NCI-H82 treated with DMSO at 0.1 percent for 48 hours (cell line): ENCODE measurements around the gene THOC6.

Experiments used
- DNase-seq: peaks from one replicate; lab custom pipeline; 2025; ENCODE audit not compliant: unreplicated experiment; lab: John Stamatoyannopoulos, UW

The THOC6 gene

DNA sequence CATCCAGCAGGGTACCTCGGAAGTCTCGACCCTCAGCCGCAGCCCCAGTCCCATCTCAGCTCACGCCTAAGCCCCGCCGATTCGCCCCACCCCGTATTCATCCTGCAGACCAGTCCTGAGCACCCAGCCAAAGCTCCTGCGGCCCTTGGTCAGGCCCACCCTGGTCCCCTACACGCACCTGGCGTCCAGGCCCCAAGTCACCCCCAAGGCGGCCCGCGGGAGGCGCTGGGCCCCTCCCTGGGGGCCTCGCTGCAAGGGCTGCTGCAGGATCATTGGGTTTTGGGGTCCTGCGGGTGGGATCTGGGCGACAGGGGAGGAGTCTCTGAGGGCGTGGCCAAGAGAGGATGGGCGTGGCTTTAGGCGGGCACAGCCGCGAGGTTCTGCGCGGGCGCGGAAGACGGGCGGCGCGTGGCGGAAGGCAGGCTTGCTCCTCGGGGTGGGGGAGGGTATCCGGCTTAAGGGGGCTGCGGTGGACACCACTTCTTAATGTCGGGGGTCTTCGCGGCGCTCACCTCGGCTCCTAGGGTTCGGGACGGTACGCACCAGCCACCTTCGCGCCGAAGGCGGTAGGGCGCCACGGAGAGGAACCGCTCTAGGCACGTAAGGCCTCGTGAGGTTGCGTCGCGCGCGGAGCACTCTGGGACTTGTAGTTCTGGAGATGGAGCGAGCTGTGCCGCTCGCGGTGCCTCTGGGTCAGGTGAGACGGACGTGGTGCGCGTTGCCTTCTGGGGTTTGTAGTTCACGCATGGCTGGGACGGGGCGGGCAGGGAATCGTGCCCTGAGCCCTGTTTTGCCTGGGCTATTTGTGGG, at the start of gene THOC6, which contains the start of gene HCFC1R1:
Gene THOC6 (plus strand): TSS at position 367 of the 810 bp plus-strand sequence. CDS start 292 bp downstream, at position 659.
Gene HCFC1R1 (minus strand): TSS at position 274 of the 810 bp plus-strand sequence. CDS start 1 bp downstream, at position 273.
- DNase-seq = peak; percentile 94

DNA sequence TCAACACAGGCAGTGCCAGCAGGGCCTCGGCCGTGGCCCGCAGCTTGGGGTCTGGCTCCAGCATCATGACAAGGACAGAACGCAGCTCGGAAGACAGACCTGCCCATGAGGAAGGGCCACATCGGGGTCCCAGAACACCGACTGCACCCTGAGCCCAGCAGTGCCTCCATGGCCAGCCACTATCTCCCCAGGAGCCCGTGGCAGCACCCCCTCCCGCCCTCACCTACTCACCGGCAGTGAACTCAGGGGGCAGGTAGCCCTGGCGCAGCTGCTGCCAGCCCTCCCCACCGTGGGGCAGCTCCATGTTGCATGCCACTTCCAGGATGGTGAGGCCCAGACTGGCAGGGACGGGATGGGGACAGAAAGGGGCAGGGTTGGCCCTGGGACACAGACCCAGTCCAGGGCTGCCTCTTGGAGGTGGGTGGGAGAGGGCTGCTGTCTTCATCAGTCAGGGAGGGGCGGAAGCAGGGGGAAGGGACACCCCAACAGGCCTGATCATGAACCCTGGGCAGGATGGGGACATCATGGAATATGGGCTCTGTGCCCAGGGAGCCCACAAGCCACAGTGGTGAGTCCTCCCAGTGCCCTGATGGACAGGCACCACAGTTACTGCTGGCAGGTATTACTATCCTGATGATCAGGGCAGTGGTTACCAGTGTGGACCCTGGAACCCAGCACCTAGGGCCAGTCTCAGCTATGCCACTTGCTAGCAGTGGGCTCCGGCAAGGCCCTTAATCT, 49.3 kb upstream of the THOC6 start:
- DNase-seq = no peak

DNA sequence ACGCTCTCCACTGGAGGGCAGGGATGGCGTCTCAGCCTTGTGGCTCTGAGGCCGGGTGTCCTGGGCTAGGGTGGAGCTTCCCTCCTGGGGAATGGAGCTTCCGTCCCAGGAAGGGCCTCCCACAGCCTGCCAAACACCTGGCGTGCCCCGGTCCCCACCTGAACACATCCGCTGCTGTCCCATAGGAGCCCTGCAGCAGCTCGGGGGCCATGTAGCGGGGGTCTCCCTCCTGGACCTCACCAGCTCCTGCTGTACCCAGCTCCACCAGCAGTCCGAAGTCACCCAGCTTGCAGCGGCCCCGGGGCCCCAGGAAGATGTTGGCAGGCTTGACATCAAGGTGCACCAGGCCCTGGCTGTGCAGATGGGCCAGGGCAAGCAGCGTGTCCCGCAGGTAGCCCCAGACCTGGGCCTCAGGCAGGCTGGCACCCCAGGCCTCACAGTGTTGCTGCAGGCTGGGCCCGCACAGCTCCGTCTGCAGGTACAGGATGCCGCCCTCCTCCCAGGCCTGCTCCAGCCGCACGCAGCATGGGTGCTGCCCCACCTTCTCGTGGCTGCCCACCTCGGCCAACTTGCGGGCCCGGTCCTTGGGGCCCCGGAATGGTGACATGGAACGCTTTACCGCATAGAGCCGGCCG, 48.6 kb upstream of the THOC6 start:
- DNase-seq = no peak

- DNase-seq = no peak
Measured at GRCh38 chr16:2976201-2976600, 47.6 kb upstream of the THOC6 start.

DNA sequence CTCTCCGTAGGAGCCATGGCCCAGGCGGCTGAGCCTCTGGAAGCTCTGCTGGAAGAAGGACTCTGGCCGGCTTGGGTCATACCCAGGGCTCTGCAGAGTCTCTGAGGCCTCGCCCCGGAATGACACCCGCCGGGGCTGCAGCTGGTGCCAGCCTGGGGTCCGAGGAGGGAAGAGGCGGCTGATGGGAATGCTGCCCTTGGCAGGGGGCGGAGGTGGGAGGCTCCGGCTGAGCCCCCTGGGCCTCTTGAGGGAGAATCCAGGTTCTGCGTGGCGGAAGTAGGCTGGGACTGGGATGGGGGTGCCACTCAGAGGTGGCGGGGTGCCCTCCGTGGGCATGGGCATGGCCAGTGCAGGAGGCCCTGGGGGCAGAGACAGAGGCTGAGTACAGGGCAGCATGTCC, 47.2 kb upstream of the THOC6 start:
- DNase-seq = no peak

DNA sequence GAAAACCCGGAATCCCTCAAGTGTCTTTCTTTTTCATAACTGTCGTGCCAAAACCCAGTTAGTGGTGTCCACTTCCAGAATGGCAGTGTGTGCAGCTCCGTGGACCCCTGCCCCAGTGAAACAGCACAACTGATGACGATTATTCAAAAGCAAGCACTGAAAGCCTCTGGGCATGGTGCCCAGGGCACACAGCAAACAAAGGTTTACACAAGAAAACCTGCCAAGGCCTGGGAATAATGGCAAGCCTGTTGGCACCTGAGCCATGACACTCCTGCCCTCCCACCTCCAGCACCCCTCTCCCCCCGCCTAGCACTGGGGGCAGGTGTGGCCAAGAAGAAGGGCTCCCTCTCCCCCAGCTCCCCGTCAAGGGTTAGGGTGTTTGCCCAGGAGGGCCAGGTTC, 46.4 kb upstream of the THOC6 start:
- no peak for DNase-seq

DNA sequence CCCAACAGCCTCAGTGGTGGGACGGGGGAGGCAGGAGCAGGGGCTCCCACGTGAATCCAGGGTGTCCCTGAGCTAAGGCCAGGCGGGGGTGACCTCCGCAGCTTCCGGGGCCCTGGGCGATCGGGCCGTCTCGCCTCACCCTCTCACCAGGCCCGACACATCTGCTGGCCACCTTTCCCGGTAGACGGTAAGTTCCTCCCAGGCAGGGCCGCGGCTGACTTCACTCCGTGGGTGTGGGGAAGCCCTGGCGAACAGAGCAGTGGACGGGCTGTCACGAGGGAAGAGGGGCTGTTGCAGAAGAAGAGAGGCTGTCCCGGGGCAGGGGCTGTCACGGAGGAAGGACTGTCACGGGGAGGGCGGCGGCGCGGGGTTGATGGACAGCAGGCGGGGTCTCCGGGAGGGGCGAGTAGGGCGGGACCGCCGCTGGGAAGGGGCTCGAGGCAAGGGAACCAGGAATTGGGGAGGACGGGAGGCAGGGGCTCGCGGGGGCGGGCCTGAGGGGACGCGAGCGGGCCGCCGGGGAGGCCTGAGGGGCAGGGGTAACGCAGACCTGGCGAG, 44.1 kb upstream of the THOC6 start:
- no peak for DNase-seq

GRCh38 chr16:2980227-2981176, 43.3 kb upstream of the THOC6 start, which contains the start of gene PKMYT1:
PKMYT1 (minus strand) TSS chr16:2980446; CDS start chr16:2979657, 789 bp downstream.
- peak; percentile 56 for DNase-seq

- peak; percentile 93 for DNase-seq
Measured at GRCh38 chr16:2981177-2981898, 42.5 kb upstream of the THOC6 start.

DNA sequence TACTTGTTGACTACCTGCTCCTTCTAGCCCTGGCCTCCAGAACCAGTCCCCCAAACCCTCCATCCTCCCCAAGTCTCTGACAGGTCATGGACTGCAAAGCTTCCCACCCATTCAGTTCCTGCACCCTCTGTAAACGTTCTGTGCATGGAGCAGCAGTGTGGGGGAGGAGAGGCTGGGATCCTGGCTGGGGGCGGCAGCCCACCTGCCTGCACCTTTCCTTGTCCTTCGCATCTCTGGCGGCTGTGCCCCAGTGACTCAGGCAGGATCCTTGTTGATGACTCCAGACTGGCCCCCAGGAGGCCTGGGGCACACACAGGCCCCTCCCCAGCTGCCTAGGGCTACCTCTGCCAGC, 42.0 kb upstream of the THOC6 start:
- no peak for DNase-seq

DNA sequence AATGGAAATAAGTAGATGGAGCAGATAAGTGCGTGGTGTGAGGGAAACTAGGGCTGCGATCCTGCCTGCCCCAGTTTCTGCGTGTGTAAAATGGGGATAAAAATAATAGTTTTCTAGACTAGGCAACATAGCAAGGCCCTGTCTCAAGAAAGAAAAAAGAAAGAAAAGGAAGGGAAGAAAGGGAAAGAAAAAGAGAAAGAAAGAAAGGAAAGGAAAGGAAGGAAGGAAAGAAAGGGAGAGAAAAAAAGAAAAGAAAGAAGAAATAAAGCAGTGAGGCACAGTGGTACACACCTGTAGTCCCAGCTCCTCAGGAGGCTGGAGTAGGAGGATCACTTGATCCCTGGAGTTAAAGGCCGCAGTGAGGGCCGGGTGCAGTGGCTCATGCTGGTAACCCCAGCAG, 41.4 kb upstream of the THOC6 start:
- no peak for DNase-seq

GRCh38 chr16:2983706-2984136, 40.1 kb upstream of the THOC6 start:
- peak; percentile 60 for DNase-seq

GRCh38 chr16:2985462-2985861, 38.4 kb upstream of the THOC6 start:
- DNase-seq = no peak

GRCh38 chr16:2985893-2986355, 37.9 kb upstream of the THOC6 start:
- no peak for DNase-seq

DNA sequence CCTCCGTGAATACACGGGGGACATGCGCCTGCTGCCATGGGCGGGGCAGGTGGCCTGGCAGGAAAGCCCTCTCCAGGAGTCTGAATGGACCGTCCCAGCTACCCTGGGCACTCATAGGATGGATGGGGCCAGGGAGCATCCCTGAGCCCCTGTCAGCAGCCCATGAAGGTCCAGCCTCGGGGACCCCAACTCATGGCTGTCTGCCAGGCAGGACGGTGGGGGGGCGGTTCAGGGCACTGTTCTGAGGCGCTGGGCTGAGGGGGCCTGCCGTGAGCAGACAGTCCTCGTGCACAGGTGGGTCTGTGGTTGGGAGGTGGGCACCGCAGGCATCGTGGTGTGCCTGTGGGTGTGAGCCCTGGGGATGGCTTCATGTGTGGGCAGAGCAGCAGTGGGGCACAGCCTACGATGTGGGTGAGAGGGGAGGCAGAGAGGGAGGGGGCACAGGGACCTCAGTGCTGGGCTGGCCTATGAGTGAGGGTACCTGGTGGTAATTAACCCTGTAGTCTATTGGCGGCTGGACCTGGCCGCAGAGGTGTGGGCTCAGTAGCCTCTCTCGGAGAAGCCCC, 37.1 kb upstream of the THOC6 start:
- DNase-seq = no peak

DNA sequence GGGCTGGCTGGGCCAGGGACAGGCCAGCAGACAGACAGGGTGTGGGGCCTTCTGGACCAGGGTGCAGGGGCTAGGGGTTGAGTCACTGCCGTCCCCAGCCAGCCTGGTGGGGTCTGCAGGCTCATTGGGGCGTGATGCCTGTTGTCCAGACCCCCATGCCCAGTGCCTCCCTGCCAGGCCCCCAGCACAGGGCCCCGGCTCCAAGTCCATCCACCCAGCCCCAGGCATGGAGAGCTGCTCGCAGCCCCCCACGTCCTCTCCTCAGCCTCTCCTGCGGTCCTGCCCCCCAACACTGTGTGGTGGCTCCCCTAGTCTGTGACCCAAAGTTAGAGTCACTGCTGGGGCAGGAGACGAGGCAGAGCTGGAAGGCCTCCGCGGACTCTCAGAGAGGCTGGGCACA, 36.5 kb upstream of the THOC6 start:
- no peak for DNase-seq

GRCh38 chr16:2987833-2988232, 36.0 kb upstream of the THOC6 start:
- DNase-seq = no peak

- DNase-seq = no peak
Measured at GRCh38 chr16:2988590-2989099, 35.2 kb upstream of the THOC6 start.

DNA sequence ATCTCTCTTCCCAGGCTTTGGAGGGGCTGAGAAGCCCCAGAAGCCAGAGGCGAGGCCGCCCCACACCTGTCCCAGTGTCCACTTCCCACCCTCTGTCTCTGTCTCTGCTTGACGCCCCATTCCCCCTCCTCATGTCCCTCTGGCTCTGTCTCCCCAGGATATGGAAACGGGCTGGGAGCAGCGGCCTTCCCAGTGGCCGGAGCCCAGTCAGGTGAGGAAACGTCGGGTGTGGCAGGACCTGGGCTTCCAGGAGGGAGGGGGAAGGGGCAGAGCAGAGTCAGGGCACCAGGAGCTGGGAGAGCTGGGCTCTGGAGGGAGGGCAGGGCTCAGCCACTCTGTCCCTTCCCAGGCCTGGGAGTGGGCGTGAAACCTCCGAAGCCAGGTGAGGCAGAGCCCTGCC, 32.9 kb upstream of the THOC6 start:
- DNase-seq = no peak
